ENCODE data around the gene KCNG4. TPM values are rescaled to one million over a fixed set of nuclear protein-coding genes. Genes with fewer than 3 reads are reported as not detected.

KCNG4 gene
- total RNA-seq, 2 experiments from 2014 or later, result not detected

DNA sequence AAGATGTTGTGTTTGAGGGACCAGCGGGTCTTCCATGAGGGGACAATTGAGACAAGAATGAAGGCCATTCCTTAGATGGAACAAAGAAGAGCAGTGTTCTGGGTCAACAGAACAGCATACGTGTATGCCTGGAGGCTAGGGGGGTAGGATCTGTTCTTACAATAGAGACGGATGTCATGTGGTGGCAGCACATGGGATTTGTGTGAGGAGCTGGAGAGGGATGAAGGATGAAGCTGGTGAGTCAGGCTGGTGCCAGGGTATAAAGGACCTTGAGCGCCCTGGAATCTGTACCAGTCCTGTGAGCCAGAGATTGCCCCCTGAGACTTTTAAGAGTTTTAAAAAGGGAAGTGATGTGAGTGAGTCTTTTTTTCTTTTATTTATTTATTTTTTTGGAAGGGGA lies 32.1 kb upstream of the KCNG4 start:
- Mint-ChIP-seq H3K36me3 (no peaks in the 10 kb centered on the region), H3K27ac (no peak overlapping the region)

GRCh38 chr16:84271037-84271436 lies 31.2 kb upstream of the KCNG4 start:
- peaks cover 3% of the 10 kb centered on the region for H3K27me3 Mint-ChIP-seq
- no peaks in the 10 kb centered on the region for H3K4me1 Mint-ChIP-seq
- no peaks in the 10 kb centered on the region for H3K9me3 Mint-ChIP-seq
- H3K4me3 Mint-ChIP-seq, result no peak overlapping the region
- no peak for DNase-seq
- no peaks in the 10 kb centered on the region for H3K36me3 Mint-ChIP-seq
- no peak overlapping the region for H3K27ac Mint-ChIP-seq

More for the DNA sequence above, 32.1 kb upstream of the KCNG4 start:
- peaks cover 3% of the 10 kb centered on the region for H3K27me3 Mint-ChIP-seq
- H3K4me1 Mint-ChIP-seq, result no peaks in the 10 kb centered on the region
- H3K9me3 Mint-ChIP-seq, result no peaks in the 10 kb centered on the region
- H3K4me3 Mint-ChIP-seq, result no peak overlapping the region
- DNase-seq, result no peak

- DNase-seq, result no peak
- Mint-ChIP-seq H3K27me3 (peaks cover 3% of the 10 kb centered on the region), H3K36me3 (no peaks in the 10 kb centered on the region), H3K4me1 (no peaks in the 10 kb centered on the region), H3K4me3 (no peak overlapping the region), H3K9me3 (no peaks in the 10 kb centered on the region), H3K27ac (no peak overlapping the region)
Observed at GRCh38 chr16:84270531-84270930, 30.7 kb upstream of the KCNG4 start.

- Mint-ChIP-seq H3K4me1 (no peaks in the 10 kb centered on the region), H3K27me3 (peaks cover 3% of the 10 kb centered on the region), H3K27ac (no peak overlapping the region), H3K36me3 (no peaks in the 10 kb centered on the region), H3K4me3 (no peak overlapping the region), H3K9me3 (no peaks in the 10 kb centered on the region)
- no peak for DNase-seq
Observed at GRCh38 chr16:84270071-84270470, 30.3 kb upstream of the KCNG4 start.

DNA sequence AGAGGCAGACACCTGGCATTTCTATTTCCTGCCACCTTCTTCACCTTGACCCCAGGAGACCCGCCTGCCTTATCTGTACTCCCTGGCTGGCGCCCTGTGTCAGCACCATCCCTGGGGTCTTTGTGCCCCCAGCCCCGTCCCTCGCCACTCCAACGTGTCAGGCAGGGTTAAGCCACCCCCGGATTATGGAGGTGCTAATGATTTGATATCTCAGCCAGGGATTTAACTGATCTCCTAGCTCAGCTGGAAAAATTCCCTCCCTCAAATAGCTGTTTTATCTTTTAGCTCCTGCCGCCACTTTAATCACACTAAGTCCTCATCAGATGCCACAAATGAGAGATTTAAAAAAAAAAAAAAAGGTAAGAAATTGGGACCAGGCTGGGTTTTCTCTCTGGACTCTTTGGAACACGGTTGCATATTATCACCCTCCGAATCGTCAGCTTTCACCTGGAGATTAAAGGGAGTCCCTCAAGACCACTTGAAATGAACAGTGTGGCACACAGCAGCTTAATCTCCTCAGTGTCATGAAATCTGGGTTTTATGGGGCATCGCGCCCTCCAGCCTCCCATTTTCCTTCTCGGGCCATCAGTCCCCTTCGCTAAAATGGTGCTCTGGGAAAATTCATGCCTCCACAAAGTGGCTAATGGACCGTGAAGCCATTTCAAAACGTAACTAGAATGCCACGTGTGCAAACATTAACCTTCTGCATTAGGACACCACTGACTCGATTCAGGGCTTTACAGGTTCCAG lies 28.7 kb upstream of the KCNG4 start:
- no peak overlapping the region for H3K4me3 Mint-ChIP-seq
- no peaks in the 10 kb centered on the region for H3K4me1 Mint-ChIP-seq
- no peaks in the 10 kb centered on the region for H3K36me3 Mint-ChIP-seq
- H3K9me3 Mint-ChIP-seq, result no peaks in the 10 kb centered on the region
- H3K27me3 Mint-ChIP-seq, result peaks cover 6% of the 10 kb centered on the region
- DNase-seq, result no peak
- no peak overlapping the region for H3K27ac Mint-ChIP-seq

- H3K9me3 Mint-ChIP-seq, result no peaks in the 10 kb centered on the region
- H3K36me3 Mint-ChIP-seq, result no peaks in the 10 kb centered on the region
- no peaks in the 10 kb centered on the region for H3K4me1 Mint-ChIP-seq
- no peak overlapping the region for H3K27ac Mint-ChIP-seq
- no peak for DNase-seq
- peaks cover 14% of the 10 kb centered on the region for H3K27me3 Mint-ChIP-seq
- no peak overlapping the region for H3K4me3 Mint-ChIP-seq
Observed at GRCh38 chr16:84267380-84267779, 27.6 kb upstream of the KCNG4 start.

DNA sequence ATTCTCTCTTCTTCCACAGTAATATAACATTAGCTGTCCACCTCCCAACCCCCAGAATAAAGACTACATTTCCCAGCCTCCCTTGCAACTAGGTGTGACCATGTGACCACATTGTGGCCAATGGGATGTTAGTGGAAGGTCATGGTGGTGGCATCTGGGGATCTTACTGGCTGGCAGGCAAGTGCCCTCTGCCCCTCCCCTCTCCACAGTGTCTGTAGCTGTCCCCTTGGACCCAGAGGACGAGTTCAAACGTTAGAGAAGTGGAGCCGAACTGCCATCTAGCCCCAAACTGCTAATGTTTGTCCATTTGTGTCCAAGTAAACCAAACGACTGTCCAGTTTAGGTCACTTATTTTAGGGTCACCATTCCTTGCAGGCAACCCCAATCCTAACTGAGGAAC lies 26.6 kb upstream of the KCNG4 start:
- Mint-ChIP-seq H3K27me3 (peaks cover 21% of the 10 kb centered on the region), H3K36me3 (no peaks in the 10 kb centered on the region), H3K4me3 (no peak overlapping the region), H3K27ac (no peak overlapping the region), H3K4me1 (no peaks in the 10 kb centered on the region), H3K9me3 (no peaks in the 10 kb centered on the region)
- peak; percentile 27 for DNase-seq

DNA sequence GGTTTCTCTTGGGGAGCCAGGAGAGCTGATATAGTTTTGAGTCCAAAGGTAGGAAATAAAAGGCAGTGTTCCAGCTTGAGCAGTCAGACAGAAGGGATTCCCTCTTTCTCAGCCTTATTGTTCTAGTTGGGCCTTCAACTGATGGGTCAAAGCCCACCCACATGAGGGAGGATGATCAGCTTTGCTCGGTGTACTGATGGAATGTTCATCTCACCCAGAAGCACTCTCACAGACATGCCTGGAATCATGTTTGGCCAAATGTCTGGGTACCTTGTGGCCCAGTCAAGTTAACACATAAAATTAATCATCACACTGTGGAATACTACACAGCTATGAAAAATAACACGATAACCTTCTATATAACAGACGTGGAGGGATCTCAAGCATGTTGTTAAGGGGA lies 23.1 kb upstream of the KCNG4 start:
- Mint-ChIP-seq H3K36me3 (no peaks in the 10 kb centered on the region), H3K4me3 (no peak overlapping the region), H3K9me3 (no peaks in the 10 kb centered on the region)

DNA sequence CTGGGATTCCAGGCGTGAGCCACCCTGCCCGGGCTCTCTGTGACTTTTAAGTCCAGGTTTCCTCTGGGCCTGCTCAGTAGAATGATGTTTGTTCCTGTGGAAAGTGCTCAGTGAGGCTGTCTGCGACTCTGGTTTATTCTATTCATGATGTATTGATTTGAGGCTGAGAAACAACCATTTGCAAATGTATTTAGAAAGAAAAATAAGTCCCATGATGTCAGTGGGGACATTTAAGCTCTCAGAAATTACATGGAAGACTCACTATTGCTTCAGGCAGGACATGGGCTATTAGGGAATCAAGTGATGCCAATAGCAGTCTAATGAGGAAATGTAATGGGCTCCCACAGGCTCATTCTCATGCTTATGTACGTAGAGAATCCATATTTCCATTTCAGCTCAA lies 22.2 kb upstream of the KCNG4 start:
- no peak for DNase-seq
- Mint-ChIP-seq H3K9me3 (no peaks in the 10 kb centered on the region), H3K27ac (no peak overlapping the region), H3K4me3 (no peak overlapping the region), H3K36me3 (no peaks in the 10 kb centered on the region), H3K4me1 (no peaks in the 10 kb centered on the region), H3K27me3 (peaks cover 39% of the 10 kb centered on the region)

More for the DNA sequence above, 23.1 kb upstream of the KCNG4 start:
- peaks cover 33% of the 10 kb centered on the region for H3K27me3 Mint-ChIP-seq
- H3K27ac Mint-ChIP-seq, result no peak overlapping the region
- no peak for DNase-seq
- no peaks in the 10 kb centered on the region for H3K4me1 Mint-ChIP-seq

DNA sequence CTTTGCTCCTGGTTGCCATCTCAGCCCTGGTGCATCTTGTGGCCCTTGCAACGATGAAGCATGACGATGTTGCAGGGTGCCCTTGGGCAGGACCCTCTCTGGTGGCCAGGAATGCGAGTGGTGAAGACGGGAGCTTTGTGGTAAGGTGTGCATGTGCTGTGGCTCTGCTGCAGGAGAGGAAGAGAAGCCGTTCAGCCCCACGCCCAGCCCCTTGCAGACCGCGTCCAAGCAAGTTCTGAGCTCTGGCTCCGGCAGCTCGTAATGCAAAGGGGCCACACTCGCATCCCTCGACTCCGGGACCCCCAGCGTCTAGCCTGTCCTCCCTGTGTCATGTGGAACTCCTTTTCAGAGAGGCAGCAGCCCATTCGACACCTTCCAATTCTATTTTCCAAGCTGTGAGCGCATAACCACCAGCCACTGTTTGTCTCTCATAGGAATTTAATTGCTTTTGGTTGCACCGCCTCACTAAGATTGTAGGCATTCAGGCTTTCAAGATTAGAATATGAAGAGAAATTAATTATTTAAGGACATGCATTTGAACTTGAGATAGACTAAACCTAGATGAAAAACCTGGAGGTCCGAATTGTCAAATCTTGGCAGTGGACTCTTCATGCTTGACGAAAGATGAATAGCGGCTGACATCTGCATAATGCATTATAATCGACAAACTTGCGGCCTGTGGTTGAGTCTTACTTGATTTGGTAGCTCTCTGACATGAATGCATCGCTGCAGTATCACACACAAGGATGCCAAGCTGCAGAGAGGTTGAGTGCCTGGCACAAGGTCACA lies 21.1 kb upstream of the KCNG4 start:
- no peaks in the 10 kb centered on the region for H3K9me3 Mint-ChIP-seq
- H3K36me3 Mint-ChIP-seq, result no peaks in the 10 kb centered on the region
- H3K4me1 Mint-ChIP-seq, result no peaks in the 10 kb centered on the region
- no peak overlapping the region for H3K27ac Mint-ChIP-seq
- no peak for DNase-seq
- peaks cover 44% of the 10 kb centered on the region for H3K27me3 Mint-ChIP-seq
- no peak overlapping the region for H3K4me3 Mint-ChIP-seq

DNA sequence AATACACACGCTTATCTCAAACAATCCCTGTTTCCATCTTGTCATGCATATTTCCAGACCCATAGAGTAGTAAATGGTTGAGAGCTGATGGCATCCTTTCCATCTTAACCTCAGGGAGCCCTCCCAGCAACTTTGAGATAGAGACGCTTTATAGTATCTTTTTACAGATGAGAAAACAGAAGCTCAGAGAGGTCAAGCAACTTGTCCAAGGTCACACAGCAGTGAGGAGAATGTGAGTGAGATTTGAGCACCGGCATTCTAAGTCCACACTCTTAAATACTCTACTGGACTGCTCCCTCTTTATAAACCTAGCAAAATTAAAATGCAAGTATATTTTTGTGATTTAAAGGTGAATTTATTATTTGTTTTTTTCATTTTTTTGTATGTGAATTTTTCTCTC lies 19.9 kb upstream of the KCNG4 start:
- H3K36me3 Mint-ChIP-seq, result no peaks in the 10 kb centered on the region
- H3K27ac Mint-ChIP-seq, result no peak overlapping the region
- no peaks in the 10 kb centered on the region for H3K4me1 Mint-ChIP-seq
- no peak for DNase-seq
- H3K4me3 Mint-ChIP-seq, result no peak overlapping the region
- peaks cover 49% of the 10 kb centered on the region for H3K27me3 Mint-ChIP-seq
- no peaks in the 10 kb centered on the region for H3K9me3 Mint-ChIP-seq

- Mint-ChIP-seq H3K9me3 (no peaks in the 10 kb centered on the region), H3K36me3 (no peaks in the 10 kb centered on the region), H3K4me3 (no peak overlapping the region), H3K27ac (no peak overlapping the region), H3K4me1 (no peaks in the 10 kb centered on the region), H3K27me3 (peaks cover 46% of the 10 kb centered on the region)
- DNase-seq, result no peak
Observed at GRCh38 chr16:84258266-84258665, 18.5 kb upstream of the KCNG4 start.

- Mint-ChIP-seq H3K4me1 (no peaks in the 10 kb centered on the region), H3K27ac (no peak overlapping the region), H3K27me3 (peaks cover 45% of the 10 kb centered on the region), H3K36me3 (no peaks in the 10 kb centered on the region), H3K9me3 (no peaks in the 10 kb centered on the region), H3K4me3 (no peak overlapping the region)
- no peak for DNase-seq
Observed at GRCh38 chr16:84255050-84255810, 15.4 kb upstream of the KCNG4 start.

DNA sequence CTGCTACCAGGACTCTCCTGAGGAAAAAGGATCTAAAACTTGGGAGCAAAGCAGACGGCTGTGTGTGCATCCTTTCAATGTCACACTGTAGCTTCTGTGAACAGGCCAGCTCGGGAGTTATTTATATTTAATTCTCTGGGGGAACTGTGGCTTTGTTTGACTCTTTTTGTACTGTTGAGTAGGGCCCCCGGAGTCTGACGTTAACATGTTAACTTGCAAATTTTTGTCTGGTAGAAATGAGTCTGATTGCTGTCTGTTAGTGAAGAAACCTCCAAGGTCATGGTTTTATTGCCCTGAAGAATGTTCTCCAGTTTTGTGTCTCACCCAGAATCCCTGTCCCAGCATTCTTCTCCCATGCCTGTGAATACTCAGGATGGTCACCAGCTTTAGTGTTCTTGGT lies 14.2 kb upstream of the KCNG4 start:
- H3K27me3 Mint-ChIP-seq, result peaks cover 44% of the 10 kb centered on the region
- no peaks in the 10 kb centered on the region for H3K9me3 Mint-ChIP-seq
- H3K4me1 Mint-ChIP-seq, result no peaks in the 10 kb centered on the region
- no peaks in the 10 kb centered on the region for H3K36me3 Mint-ChIP-seq
- H3K27ac Mint-ChIP-seq, result no peak overlapping the region
- no peak overlapping the region for H3K4me3 Mint-ChIP-seq
- DNase-seq, result no peak

DNA sequence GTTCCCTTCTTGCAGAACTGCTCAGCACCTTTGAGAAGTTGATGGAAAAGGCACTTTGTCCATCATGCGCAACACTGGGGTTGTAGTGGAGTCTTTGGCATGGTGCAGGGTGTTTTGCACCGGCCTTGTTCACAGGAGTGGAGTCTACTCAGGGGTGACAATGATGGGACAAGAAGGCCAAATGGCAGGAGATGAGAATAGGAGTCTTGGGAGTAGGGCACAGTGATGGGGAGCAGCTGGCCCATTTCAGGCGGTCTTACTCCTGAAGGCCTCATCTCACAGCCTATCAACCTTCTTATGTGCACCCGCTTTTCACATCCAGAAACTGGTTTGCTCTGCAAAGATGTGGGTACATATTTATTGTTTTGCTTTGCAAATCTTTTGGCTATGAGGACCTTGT lies 13.4 kb upstream of the KCNG4 start:
- no peak for DNase-seq
- Mint-ChIP-seq H3K27ac (no peak overlapping the region), H3K27me3 (peaks cover 39% of the 10 kb centered on the region), H3K9me3 (no peaks in the 10 kb centered on the region), H3K36me3 (no peaks in the 10 kb centered on the region), H3K4me1 (no peaks in the 10 kb centered on the region), H3K4me3 (no peak overlapping the region)

Data from activated naive CD8-positive, alpha-beta T cell treated with anti-CD3 and anti-CD28 coated beads for 36 hours (primary cell).